ENCODE results near the gene BORCS6.

GRCh38 chr17:8149419-8150193 is 40.4 kb downstream of the BORCS6 start:
- TF ChIP-seq RAD21 (IDR thresholded peaks at IDR 0.05): no peak
- TF ChIP-seq, protein P1, sequence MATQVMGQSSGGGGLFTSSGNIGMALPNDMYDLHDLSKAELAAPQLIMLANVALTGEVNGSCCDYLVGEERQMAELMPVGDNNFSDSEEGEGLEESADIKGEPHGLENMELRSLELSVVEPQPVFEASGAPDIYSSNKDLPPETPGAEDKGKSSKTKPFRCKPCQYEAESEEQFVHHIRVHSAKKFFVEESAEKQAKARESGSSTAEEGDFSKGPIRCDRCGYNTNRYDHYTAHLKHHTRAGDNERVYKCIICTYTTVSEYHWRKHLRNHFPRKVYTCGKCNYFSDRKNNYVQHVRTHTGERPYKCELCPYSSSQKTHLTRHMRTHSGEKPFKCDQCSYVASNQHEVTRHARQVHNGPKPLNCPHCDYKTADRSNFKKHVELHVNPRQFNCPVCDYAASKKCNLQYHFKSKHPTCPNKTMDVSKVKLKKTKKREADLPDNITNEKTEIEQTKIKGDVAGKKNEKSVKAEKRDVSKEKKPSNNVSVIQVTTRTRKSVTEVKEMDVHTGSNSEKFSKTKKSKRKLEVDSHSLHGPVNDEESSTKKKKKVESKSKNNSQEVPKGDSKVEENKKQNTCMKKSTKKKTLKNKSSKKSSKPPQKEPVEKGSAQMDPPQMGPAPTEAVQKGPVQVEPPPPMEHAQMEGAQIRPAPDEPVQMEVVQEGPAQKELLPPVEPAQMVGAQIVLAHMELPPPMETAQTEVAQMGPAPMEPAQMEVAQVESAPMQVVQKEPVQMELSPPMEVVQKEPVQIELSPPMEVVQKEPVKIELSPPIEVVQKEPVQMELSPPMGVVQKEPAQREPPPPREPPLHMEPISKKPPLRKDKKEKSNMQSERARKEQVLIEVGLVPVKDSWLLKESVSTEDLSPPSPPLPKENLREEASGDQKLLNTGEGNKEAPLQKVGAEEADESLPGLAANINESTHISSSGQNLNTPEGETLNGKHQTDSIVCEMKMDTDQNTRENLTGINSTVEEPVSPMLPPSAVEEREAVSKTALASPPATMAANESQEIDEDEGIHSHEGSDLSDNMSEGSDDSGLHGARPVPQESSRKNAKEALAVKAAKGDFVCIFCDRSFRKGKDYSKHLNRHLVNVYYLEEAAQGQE (IDR thresholded peaks at IDR 0.05): no peak
- TF ChIP-seq, protein P2, sequence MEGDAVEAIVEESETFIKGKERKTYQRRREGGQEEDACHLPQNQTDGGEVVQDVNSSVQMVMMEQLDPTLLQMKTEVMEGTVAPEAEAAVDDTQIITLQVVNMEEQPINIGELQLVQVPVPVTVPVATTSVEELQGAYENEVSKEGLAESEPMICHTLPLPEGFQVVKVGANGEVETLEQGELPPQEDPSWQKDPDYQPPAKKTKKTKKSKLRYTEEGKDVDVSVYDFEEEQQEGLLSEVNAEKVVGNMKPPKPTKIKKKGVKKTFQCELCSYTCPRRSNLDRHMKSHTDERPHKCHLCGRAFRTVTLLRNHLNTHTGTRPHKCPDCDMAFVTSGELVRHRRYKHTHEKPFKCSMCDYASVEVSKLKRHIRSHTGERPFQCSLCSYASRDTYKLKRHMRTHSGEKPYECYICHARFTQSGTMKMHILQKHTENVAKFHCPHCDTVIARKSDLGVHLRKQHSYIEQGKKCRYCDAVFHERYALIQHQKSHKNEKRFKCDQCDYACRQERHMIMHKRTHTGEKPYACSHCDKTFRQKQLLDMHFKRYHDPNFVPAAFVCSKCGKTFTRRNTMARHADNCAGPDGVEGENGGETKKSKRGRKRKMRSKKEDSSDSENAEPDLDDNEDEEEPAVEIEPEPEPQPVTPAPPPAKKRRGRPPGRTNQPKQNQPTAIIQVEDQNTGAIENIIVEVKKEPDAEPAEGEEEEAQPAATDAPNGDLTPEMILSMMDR (IDR thresholded peaks at IDR 0.05; ENCODE audit: low read depth, low read length, missing input control): no peak
- TF ChIP-seq, protein P3, sequence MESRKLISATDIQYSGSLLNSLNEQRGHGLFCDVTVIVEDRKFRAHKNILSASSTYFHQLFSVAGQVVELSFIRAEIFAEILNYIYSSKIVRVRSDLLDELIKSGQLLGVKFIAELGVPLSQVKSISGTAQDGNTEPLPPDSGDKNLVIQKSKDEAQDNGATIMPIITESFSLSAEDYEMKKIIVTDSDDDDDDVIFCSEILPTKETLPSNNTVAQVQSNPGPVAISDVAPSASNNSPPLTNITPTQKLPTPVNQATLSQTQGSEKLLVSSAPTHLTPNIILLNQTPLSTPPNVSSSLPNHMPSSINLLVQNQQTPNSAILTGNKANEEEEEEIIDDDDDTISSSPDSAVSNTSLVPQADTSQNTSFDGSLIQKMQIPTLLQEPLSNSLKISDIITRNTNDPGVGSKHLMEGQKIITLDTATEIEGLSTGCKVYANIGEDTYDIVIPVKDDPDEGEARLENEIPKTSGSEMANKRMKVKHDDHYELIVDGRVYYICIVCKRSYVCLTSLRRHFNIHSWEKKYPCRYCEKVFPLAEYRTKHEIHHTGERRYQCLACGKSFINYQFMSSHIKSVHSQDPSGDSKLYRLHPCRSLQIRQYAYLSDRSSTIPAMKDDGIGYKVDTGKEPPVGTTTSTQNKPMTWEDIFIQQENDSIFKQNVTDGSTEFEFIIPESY (IDR thresholded peaks at IDR 0.05): no peak
- TF ChIP-seq, protein P4, sequence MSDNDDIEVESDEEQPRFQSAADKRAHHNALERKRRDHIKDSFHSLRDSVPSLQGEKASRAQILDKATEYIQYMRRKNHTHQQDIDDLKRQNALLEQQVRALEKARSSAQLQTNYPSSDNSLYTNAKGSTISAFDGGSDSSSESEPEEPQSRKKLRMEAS (IDR thresholded peaks at IDR 0.05): no peak

Measured in liver (tissue), 3 donors.